ENCODE data around the gene ZBTB40. TPM values are rescaled to one million over a fixed set of nuclear protein-coding genes. Genes with fewer than 3 reads are reported as not detected.

The ZBTB40 gene
- total RNA-seq, 1 experiment from 2014 or later = 19.5 TPM

DNA sequence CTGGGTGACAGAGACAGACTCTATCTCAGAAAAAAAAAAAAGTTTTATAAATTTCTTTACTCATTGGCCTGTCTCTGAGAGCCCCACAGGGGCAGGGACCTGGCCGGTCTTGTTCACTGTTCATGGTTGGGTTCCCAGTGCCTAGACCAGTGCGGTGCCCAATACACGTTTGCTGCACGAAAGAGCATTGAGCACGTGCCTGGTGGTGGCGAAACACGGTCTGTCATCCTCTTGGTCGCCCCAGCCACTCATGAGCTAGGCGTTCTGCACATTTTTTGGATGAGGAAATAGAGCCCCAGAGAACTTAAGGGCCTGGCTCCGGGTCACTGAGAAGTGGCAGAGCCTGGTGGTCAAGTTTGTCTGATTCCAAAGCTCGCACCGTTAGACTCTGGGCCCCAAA lies 93.0 kb downstream of the ZBTB40 start (continued):
- TF ChIP-seq, protein P1, sequence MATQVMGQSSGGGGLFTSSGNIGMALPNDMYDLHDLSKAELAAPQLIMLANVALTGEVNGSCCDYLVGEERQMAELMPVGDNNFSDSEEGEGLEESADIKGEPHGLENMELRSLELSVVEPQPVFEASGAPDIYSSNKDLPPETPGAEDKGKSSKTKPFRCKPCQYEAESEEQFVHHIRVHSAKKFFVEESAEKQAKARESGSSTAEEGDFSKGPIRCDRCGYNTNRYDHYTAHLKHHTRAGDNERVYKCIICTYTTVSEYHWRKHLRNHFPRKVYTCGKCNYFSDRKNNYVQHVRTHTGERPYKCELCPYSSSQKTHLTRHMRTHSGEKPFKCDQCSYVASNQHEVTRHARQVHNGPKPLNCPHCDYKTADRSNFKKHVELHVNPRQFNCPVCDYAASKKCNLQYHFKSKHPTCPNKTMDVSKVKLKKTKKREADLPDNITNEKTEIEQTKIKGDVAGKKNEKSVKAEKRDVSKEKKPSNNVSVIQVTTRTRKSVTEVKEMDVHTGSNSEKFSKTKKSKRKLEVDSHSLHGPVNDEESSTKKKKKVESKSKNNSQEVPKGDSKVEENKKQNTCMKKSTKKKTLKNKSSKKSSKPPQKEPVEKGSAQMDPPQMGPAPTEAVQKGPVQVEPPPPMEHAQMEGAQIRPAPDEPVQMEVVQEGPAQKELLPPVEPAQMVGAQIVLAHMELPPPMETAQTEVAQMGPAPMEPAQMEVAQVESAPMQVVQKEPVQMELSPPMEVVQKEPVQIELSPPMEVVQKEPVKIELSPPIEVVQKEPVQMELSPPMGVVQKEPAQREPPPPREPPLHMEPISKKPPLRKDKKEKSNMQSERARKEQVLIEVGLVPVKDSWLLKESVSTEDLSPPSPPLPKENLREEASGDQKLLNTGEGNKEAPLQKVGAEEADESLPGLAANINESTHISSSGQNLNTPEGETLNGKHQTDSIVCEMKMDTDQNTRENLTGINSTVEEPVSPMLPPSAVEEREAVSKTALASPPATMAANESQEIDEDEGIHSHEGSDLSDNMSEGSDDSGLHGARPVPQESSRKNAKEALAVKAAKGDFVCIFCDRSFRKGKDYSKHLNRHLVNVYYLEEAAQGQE (IDR thresholded peaks at IDR 0.05; ENCODE audit: low read depth) = no peak
- TF ChIP-seq CBX3 (IDR thresholded peaks at IDR 0.05; ENCODE audit: low read depth) (no peak), ELF1 (IDR thresholded peaks at IDR 0.05; ENCODE audit: borderline replicate concordance, low read depth) (no peak), RAD21 (IDR thresholded peaks at IDR 0.05; ENCODE audit: low read depth) (no peak), SP1 (IDR thresholded peaks at IDR 0.05; ENCODE audit: low read depth) (no peak), ZFX (IDR thresholded peaks at IDR 0.05) (no peak), TCF7L2 (IDR thresholded peaks at IDR 0.05; ENCODE audit: borderline replicate concordance, extremely low read depth, insufficient read depth, insufficient read length) (no peak)

DNA sequence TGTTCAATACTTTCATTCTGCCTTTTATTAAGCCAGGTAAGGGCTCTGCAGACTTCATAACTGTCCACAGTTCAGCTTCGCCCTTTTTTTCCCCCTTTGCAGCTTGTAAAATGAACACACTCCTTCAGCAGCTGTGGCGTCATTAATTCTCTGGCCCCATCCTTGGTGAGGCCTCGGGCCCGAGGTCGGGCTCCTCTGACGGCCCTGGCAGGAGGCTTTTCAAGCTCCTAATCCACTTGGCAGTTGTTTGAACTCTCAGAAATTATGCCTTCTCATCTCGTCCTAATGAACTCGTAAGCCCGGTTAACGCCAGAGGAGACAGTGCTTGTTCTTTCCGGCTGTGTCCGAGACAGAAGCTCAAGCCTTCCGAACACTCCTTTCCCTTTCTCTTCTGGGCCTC lies 93.5 kb downstream of the ZBTB40 start:
- Histone ChIP-seq H3K36me3 (ENCODE audit: control insufficient read depth in 1 of 2, insufficient read depth in 2 of 2, low read length in 2 of 2) (no peaks in the 10 kb centered on the region), H3K4me2 (ENCODE audit: low read length) (no peak overlapping the region), H4K20me1 (ENCODE audit: insufficient read depth) (no peaks in the 10 kb centered on the region), H3K9me3 (ENCODE audit: control insufficient read depth in 1 of 2, insufficient read depth in 1 of 2, low read depth in 1 of 2, low read length in 2 of 2) (no peaks in the 10 kb centered on the region), H3K4me3 (replicated peaks in 1 of 2; ENCODE audit: low read depth in 1 of 2, low read length in 2 of 2) (no peak overlapping the region), H3K79me2 (ENCODE audit: insufficient read depth, low read length) (no peaks in the 10 kb centered on the region), H3K27me3 (ENCODE audit: insufficient read depth, low read length) (peaks cover 22% of the 10 kb centered on the region; the same call in 1 of the 2 replicates), H3K9ac (ENCODE audit: low read length) (no peak overlapping the region), H3K4me1 (ENCODE audit: control insufficient read depth in 1 of 2, insufficient read depth in 2 of 2, low read length in 2 of 2) (no peaks in the 10 kb centered on the region), H3K27ac (ENCODE audit: low read depth, low read length) (no peak overlapping the region), H3K9me2 (ENCODE audit: insufficient read depth) (no peaks in the 10 kb centered on the region), H2AFZ (ENCODE audit: low read depth, low read length, poor library complexity, severe bottlenecking) (no peak overlapping the region)
- ChIA-PET RAD21 (ENCODE audit: low non-redundant PET in 1 of 2, low total read pairs in 2 of 2, uncharacterized antibody in 2 of 2, unreplicated experiment in 2 of 2) (no interaction called here), CTCF (no interaction called here), POLR2A (no interaction called here)
- intact Hi-C loops (cut with micrococcal nuclease) = no loop called here
- no peak for TF ChIP-seq ZNF274 (IDR thresholded peaks at IDR 0.05; ENCODE audit: low read depth, low read length)
- TF ChIP-seq CBX3 (IDR thresholded peaks at IDR 0.05; ENCODE audit: low read depth) = no peak
- BruUV-seq (replicated peaks) = no TSS peak
- DNase-seq (ENCODE audit: low read depth, low spot score) (no peak), ATAC-seq (no peak)

All from HCT116 (cell line).